Measurements from ENCODE around the gene SERPING1. TPM values are rescaled to one million over a fixed set of nuclear protein-coding genes. Genes with fewer than 3 reads are reported as not detected.

The SERPING1 gene
- total and polyA plus RNA-seq, 2 of the 13 experiments (the other 11 are each of a cell fraction or from before 2014, with no cell fraction given), result 2.0 to 10.4 TPM

DNA sequence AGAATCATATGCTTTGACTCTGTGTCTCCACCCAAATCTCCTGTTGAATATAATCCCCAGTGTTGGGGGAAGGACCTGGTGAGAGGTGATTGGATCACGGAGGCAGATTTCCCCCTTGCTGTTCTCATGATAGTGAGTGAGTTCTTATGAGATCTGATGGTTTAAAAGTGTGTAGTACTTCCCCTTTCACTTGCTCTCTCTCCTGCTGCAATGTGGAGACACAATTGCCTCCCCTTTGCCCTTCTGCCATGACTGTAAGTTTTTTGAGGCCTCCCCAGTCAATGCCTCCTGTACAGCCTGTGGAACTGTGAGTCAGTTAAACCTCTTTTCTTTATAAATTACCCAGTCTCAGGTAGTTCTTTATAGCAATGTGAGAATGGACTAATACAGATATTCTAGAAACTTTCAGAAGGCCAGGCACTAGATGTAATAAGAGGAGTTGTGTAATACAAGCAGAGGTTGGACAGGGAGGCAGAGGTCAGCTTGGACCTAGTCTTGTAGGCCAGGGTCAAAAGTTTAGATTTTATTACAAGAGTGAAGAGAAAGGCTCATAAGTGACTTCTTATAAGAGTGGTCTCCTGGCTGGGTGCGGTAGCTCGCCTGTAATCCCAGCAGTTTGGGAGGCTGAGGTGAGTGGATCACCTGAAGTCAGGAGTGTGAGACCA is 9.3 kb upstream of the SERPING1 start (continued):
- TF ChIP-seq NR2F1 (CRISPR knock-in tag; IDR thresholded peaks at IDR 0.05) (no peak), YY1 (IDR thresholded peaks at IDR 0.05; ENCODE audit: insufficient read depth, insufficient replicate concordance, low read depth, low read length) (no peak), ZNF205 (CRISPR knock-in tag; IDR thresholded peaks at IDR 0.05) (no peak), PPARG (CRISPR knock-in tag; conservative IDR thresholded peaks at IDR 0.05) (no peak), FOXK2 (IDR thresholded peaks at IDR 0.05) (no peak), CEBPG (CRISPR knock-in tag; IDR thresholded peaks at IDR 0.05) (0 out of 2 replicates have a peak, but pooled peaks have one; percentile 25), MEIS2 (CRISPR knock-in tag; IDR thresholded peaks at IDR 0.05) (no peak), ATF5 (CRISPR knock-in tag; IDR thresholded peaks at IDR 0.05; ENCODE audit: low read depth) (no peak)

- Histone ChIP-seq H3K36me3 (replicated peaks in 1 of 2; ENCODE audit: control insufficient read depth in 1 of 2, insufficient read depth in 2 of 2, low read length in 2 of 2) (no peaks in the 10 kb centered on the region), H3K27ac (ENCODE audit: extremely low read length, insufficient read depth, low read length) (no peak overlapping the region), H4K20me1 (ENCODE audit: insufficient read depth, low read length) (no peaks in the 10 kb centered on the region), H3K4me3 (replicated peaks in 1 of 3; ENCODE audit: insufficient read depth in 1 of 3, low read depth in 2 of 3, low read length in 3 of 3) (peak overlapping the region in 2 of 3 experiments; percentile 57 to 68; a peak in 2 of 6 replicates), H3K9ac (ENCODE audit: insufficient read depth, low read depth, low read length) (no peak overlapping the region), H3K27me3 (ENCODE audit: control insufficient read depth in 1 of 2, insufficient read depth in 2 of 2, low read length in 2 of 2) (peaks cover 0 to 9% of the 10 kb centered on the region in 2 experiments; a peak in 2 of 5 replicates), H3K4me2 (ENCODE audit: low read depth, low read length) (peak overlapping the region; percentile 89), H3K79me2 (ENCODE audit: insufficient read depth, low read length) (no peaks in the 10 kb centered on the region), H3K9me3 (ENCODE audit: low read length) (no peaks in the 10 kb centered on the region), H2AFZ (ENCODE audit: low read length) (no peak overlapping the region), H3K4me1 (ENCODE audit: insufficient read depth, low read length) (peaks cover 44% of the 10 kb centered on the region)
- intact Hi-C loops (cut with micrococcal nuclease; ENCODE audit: unreplicated experiment), result loop anchor here (5.0 kb wide), 1 partner anchor 36 kb away; no protein-coding TSS in a partner anchor
- FAIRE-seq, result no peak
- WGBS (ENCODE audit: low lambda C conversion rate), result 0% methylated on average over 5 of the region's 5 CpGs
- in situ Hi-C loops (cut with HindIII; ENCODE audit: extremely low pct_ligation_motif_present, low pct_unique_long_range_greater_than_20kb), result no loop called here
- POLR2A ChIA-PET, result interaction anchor here (0.6 to 3.5 kb wide), 7 partner anchors 9 to 137 kb away, joined by 3 to 33 read pairs (median 4); partner anchors contain the start of gene UBE2L6
- no TSS peak for BruUV-seq (replicated peaks)
- no peak for DNase-seq (ENCODE audit: low spot score)
- ATAC-seq, result peak; percentile 40
- CTCF ChIA-PET (ENCODE audit: low intra/inter-chr PET ratio, low total read pairs), result no interaction called here
- no peak for TF ChIP-seq SNAPC4 (CRISPR knock-in tag; IDR thresholded peaks at IDR 0.05)
- TF ChIP-seq GTF2F1 (IDR thresholded peaks at IDR 0.05; ENCODE audit: low read length), result no peak
- TF ChIP-seq POGZ (CRISPR knock-in tag; IDR thresholded peaks at IDR 0.05), result no peak
- TF ChIP-seq ZNF816 (CRISPR knock-in tag; IDR thresholded peaks at IDR 0.05; ENCODE audit: borderline replicate concordance), result no peak
- TF ChIP-seq JDP2 (CRISPR knock-in tag; IDR thresholded peaks at IDR 0.05; ENCODE audit: borderline replicate concordance), result no peak
- TF ChIP-seq ZZZ3 (CRISPR knock-in tag; IDR thresholded peaks at IDR 0.05; ENCODE audit: borderline replicate concordance), result no peak
- TF ChIP-seq ZNF790 (CRISPR knock-in tag; IDR thresholded peaks at IDR 0.05; ENCODE audit: borderline replicate concordance), result no peak
- no peak for TF ChIP-seq NR2C2 (CRISPR knock-in tag; IDR thresholded peaks at IDR 0.05; ENCODE audit: borderline replicate concordance)
- TF ChIP-seq ZMYM2 (CRISPR knock-in tag; IDR thresholded peaks at IDR 0.05), result 0 out of 2 replicates have a peak, but pooled peaks have one; percentile 22
- TF ChIP-seq SIN3A (IDR thresholded peaks at IDR 0.05; ENCODE audit: borderline replicate concordance, low read depth, low read length), result no peak
Observed at GRCh38 chr11:57596266-57596885, 1.1 kb upstream of the SERPING1 start.
